GM12878 (cell line): ENCODE measurements around the gene RPL7L1.

Source experiments
- BRCA1 ChIP-seq: IDR thresholded peaks from 2 replicates; pipeline ENCODE4 v1.6.1; 2011; ENCODE audit warnings: low read depth, low read length, improper control_type of control experiment
- CEBPB ChIP-seq, 2 experiments: fragments of 150-350 bp in 1 of 2; IDR thresholded peaks; 2 replicates each; pipeline ENCODE4 v1.6.1; 2012 to 2014; ENCODE audit warnings: low read depth in 2 of 2, low read length in 2 of 2, borderline replicate concordance in 1 of 2, inconsistent platforms in 1 of 2
- CHD2 ChIP-seq: IDR thresholded peaks from 2 replicates; pipeline ENCODE4 v1.6.1; 2011; ENCODE audit warnings: low read depth, low read length, improper control_type of control experiment, borderline replicate concordance
- CTCF ChIP-seq, 3 experiments: IDR thresholded peaks in 2 of 3; conservative IDR thresholded peaks in 1 of 3; 2 replicates each; pipeline ENCODE4 v1.5.1; 2011; ENCODE audit warnings: low read depth in 3 of 3, low read length in 3 of 3, mild to moderate bottlenecking in 3 of 3, control low read depth in 2 of 3, moderate library complexity in 2 of 3, inconsistent platforms in 1 of 3, mixed read lengths in 1 of 3; ENCODE audit not compliant: control insufficient read depth in 2 of 3, insufficient read depth in 1 of 3; ENCODE audit errors: extremely low read depth in 1 of 3
- ELK1 ChIP-seq: IDR thresholded peaks from 2 replicates; pipeline ENCODE4 v1.6.1; 2012; ENCODE audit warnings: low read depth, low read length, improper control_type of control experiment
- EP300 ChIP-seq, 2 experiments: fragments of 150-350 bp in 1 of 2; IDR thresholded peaks; 2 replicates each; pipeline ENCODE4 v1.6.1; 2011 to 2012; ENCODE audit warnings: low read depth in 2 of 2, low read length in 2 of 2, borderline replicate concordance in 1 of 2, improper control_type of control experiment in 1 of 2, inconsistent platforms in 1 of 2; ENCODE audit not compliant: control insufficient read depth in 1 of 2
- HCFC1 ChIP-seq: fragments of 150-350 bp; IDR thresholded peaks from 2 replicates; pipeline ENCODE4 v1.6.1; 2014; ENCODE audit warnings: low read length
- POLR2AphosphoS5 ChIP-seq: IDR thresholded peaks from 2 replicates; pipeline ENCODE4 v1.6.1; 2011; ENCODE audit warnings: mild to moderate bottlenecking, low read length, inconsistent platforms
- RCOR1 ChIP-seq: conservative IDR thresholded peaks from 2 replicates; pipeline ENCODE4 v1.6.1; 2012; ENCODE audit warnings: low read depth, low read length, improper control_type of control experiment
- SP1 ChIP-seq: IDR thresholded peaks from one replicate; pipeline ENCODE4 v1.6.1; 2011; ENCODE audit warnings: low read depth, low read length

GRCh38 chr6:42899871-42900270 is 20.5 kb downstream of the RPL7L1 start:
- TF ChIP-seq ELK1 (no peak), RCOR1 (no peak), CEBPB (IDR thresholded peaks at IDR 0.05; ENCODE audit: borderline replicate concordance in 1 of 2, low read depth in 2 of 2, low read length in 2 of 2) (no peak), CHD2 (no peak), HCFC1 (no peak), CTCF (IDR thresholded peaks at IDR 0.05 in 2 of 3, conservative IDR thresholded peaks at IDR 0.05 in 1 of 3; ENCODE audit: control insufficient read depth in 2 of 3, extremely low read depth in 1 of 3, insufficient read depth in 1 of 3, low read depth in 3 of 3, low read length in 3 of 3) (no peak), BRCA1 (no peak), POLR2AphosphoS5 (no peak), EP300 (IDR thresholded peaks at IDR 0.05; ENCODE audit: borderline replicate concordance in 1 of 2, control insufficient read depth in 1 of 2, low read depth in 2 of 2, low read length in 2 of 2) (no peak), SP1 (no peak)
